ENCODE data around the gene PHETA2. TPM values are rescaled to one million over a fixed set of nuclear protein-coding genes. Genes with fewer than 3 reads are reported as not detected.

PHETA2 gene
- polyA plus RNA-seq, 1 donor (not counting 4 experiments of a cell fraction or from before 2014, with no cell fraction given) = 0.80 TPM

DNA sequence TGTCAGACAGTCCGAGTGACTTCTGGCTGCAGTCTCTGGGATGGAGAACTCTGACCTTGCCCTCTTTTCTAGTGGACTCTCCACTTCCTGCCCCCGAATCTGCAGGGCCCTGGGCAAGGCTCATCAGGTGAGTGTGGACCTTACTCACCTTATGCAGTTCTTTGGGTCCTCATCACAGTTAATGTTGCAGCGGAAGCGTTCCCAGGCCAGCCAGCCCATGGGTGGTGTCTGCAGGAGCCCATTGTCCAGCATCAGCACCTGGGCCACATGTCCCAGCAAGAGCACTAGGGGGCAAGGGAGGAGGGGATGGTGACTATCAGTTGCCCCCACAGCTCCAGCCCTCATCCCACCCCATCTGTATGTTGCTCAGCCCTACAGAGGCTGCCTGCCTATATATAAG, 5.8 kb upstream of the PHETA2 start:
- H3K9ac ChIP-seq (ENCODE audit: control insufficient read depth, extremely low read depth, insufficient read depth, low read length) = no peak overlapping the region
- TF ChIP-seq, protein P1, sequence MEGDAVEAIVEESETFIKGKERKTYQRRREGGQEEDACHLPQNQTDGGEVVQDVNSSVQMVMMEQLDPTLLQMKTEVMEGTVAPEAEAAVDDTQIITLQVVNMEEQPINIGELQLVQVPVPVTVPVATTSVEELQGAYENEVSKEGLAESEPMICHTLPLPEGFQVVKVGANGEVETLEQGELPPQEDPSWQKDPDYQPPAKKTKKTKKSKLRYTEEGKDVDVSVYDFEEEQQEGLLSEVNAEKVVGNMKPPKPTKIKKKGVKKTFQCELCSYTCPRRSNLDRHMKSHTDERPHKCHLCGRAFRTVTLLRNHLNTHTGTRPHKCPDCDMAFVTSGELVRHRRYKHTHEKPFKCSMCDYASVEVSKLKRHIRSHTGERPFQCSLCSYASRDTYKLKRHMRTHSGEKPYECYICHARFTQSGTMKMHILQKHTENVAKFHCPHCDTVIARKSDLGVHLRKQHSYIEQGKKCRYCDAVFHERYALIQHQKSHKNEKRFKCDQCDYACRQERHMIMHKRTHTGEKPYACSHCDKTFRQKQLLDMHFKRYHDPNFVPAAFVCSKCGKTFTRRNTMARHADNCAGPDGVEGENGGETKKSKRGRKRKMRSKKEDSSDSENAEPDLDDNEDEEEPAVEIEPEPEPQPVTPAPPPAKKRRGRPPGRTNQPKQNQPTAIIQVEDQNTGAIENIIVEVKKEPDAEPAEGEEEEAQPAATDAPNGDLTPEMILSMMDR (optimal IDR thresholded peaks at IDR 0.05 in 1 of 3, IDR thresholded peaks at IDR 0.05 in 1 of 3, conservative IDR thresholded peaks at IDR 0.05 in 1 of 3; ENCODE audit: extremely low read depth in 1 of 3, insufficient read depth in 2 of 3, low read length in 3 of 3) = no peak
- TF ChIP-seq EZH2 (IDR thresholded peaks at IDR 0.05; ENCODE audit: low read length) = no peak
- dilution Hi-C loops (cut with MboI; ENCODE audit: extremely low pct_ligation_motif_present, low sequenced_read_pairs) = no loop called here

DNA sequence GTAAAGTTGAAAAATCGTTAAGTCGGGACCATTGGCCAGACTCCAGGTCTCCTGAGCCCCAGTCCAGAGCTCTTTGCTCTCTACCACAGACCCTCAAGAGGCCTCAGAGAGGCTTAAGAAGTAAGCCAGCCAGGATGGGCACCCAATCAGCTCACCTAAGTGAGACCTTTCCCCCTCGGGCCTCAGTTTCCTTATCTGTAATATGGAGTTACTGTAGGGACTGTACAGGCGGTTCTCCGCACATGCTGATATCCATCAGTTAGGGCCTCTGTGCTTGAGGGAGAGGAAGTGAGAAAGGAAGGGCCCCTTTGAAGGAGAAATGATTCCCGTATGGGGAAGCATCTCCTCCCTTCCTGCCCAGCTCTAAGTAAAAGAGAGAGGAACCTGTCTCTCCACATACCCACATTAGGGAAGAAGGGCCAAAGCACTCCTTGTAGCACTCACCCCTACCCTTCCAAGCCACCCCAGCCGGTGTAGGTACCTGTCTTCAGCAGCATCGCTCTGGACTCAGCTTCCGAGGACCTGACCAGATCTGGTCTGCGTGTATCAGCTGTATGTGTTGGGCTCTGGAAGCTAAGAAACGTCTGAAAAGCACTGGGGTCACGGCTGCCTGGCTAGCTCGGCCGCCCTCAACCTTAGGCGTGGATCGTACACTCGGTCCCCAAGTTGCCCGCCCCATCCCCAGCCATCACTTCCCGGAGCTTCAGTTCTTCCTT, 4.1 kb upstream of the PHETA2 start:
- Histone ChIP-seq H3K4me2 (ENCODE audit: control insufficient read depth, extremely low read depth, insufficient read depth, low read depth, low read length) (peak overlapping the region; percentile 99), H2AFZ (ENCODE audit: control insufficient read depth, low read length) (peak overlapping the region; percentile 99), H3K9ac (ENCODE audit: control insufficient read depth, extremely low read depth, insufficient read depth, low read length) (peak overlapping the region; percentile 76), H3K4me1 (ENCODE audit: control insufficient read depth, extremely low read depth, insufficient read depth, low read length) (peaks cover 16% of the 10 kb centered on the region), H3K36me3 (ENCODE audit: control insufficient read depth in 2 of 2, extremely low read depth in 1 of 2, insufficient read depth in 2 of 2, low read length in 2 of 2) (peaks cover 5 to 20% of the 10 kb centered on the region in 2 experiments), H3K9me3 (ENCODE audit: control insufficient read depth, low read depth, low read length) (no peaks in the 10 kb centered on the region), H3K9me1 (ENCODE audit: control insufficient read depth, extremely low read depth, insufficient read depth, low read length) (no peaks in the 10 kb centered on the region), H3K79me2 (ENCODE audit: control insufficient read depth, insufficient read depth, low read length) (peaks cover 3% of the 10 kb centered on the region), H3K27me3 (ENCODE audit: control insufficient read depth, extremely low read depth, insufficient read depth, low read length) (no peaks in the 10 kb centered on the region), H3K27ac (ENCODE audit: control insufficient read depth, insufficient read depth, low read length) (peak overlapping the region; percentile 72), H3K4me3 (ENCODE audit: control insufficient read depth in 2 of 3, extremely low read depth in 1 of 3, insufficient read depth in 2 of 3, low read depth in 1 of 3, low read length in 3 of 3) (peak overlapping the region; percentile 44 to 84 (median 79)), H4K20me1 (ENCODE audit: control insufficient read depth, extremely low read depth, insufficient read depth, low read length) (no peaks in the 10 kb centered on the region)
- dilution Hi-C loops (cut with MboI; ENCODE audit: extremely low pct_ligation_motif_present, low sequenced_read_pairs) = no loop called here
- DNase-seq (ENCODE audit: low read depth, low spot score) (no peak), FAIRE-seq (no peak)
- TF ChIP-seq, protein P1 (optimal IDR thresholded peaks at IDR 0.05 in 1 of 3, IDR thresholded peaks at IDR 0.05 in 1 of 3, conservative IDR thresholded peaks at IDR 0.05 in 1 of 3; ENCODE audit: extremely low read depth in 1 of 3, insufficient read depth in 2 of 3, low read length in 3 of 3) = no peak
- TF ChIP-seq EZH2 (IDR thresholded peaks at IDR 0.05; ENCODE audit: low read length) = no peak

More for the DNA sequence above, 5.8 kb upstream of the PHETA2 start:
- H3K9me3 ChIP-seq (ENCODE audit: control insufficient read depth, low read depth, low read length) = no peaks in the 10 kb centered on the region
- FAIRE-seq (no peak), DNase-seq (ENCODE audit: low read depth, low spot score) (no peak)
- H3K79me2 ChIP-seq (ENCODE audit: control insufficient read depth, insufficient read depth, low read length) = peaks cover 3% of the 10 kb centered on the region
- H3K4me3 ChIP-seq (ENCODE audit: control insufficient read depth in 2 of 3, extremely low read depth in 1 of 3, insufficient read depth in 2 of 3, low read depth in 1 of 3, low read length in 3 of 3) = no peak overlapping the region
- H2AFZ ChIP-seq (ENCODE audit: control insufficient read depth, low read length) = no peak overlapping the region
- H3K4me1 ChIP-seq (ENCODE audit: control insufficient read depth, extremely low read depth, insufficient read depth, low read length) = peaks cover 14% of the 10 kb centered on the region
- H4K20me1 ChIP-seq (ENCODE audit: control insufficient read depth, extremely low read depth, insufficient read depth, low read length) = no peaks in the 10 kb centered on the region
- H3K4me2 ChIP-seq (ENCODE audit: control insufficient read depth, extremely low read depth, insufficient read depth, low read depth, low read length) = no peak overlapping the region
- H3K27ac ChIP-seq (ENCODE audit: control insufficient read depth, insufficient read depth, low read length) = no peak overlapping the region
- no peaks in the 10 kb centered on the region for H3K9me1 ChIP-seq (ENCODE audit: control insufficient read depth, extremely low read depth, insufficient read depth, low read length)
- no peaks in the 10 kb centered on the region for H3K27me3 ChIP-seq (ENCODE audit: control insufficient read depth, extremely low read depth, insufficient read depth, low read length)
- H3K36me3 ChIP-seq (ENCODE audit: control insufficient read depth in 2 of 2, extremely low read depth in 1 of 2, insufficient read depth in 2 of 2, low read length in 2 of 2) = peaks cover 6 to 20% of the 10 kb centered on the region in 2 experiments
